CD14-positive monocyte (primary cell): ENCODE measurements around the gene IRF2BPL. TPM values are rescaled to one million over a fixed set of nuclear protein-coding genes. Genes with fewer than 3 reads are reported as not detected.

Experiments used
- DNase-seq, 3 donors: peaks; one replicate each; pipeline ENCODE4 v3.0.0-alpha.2; 2011 to 2022
- H2AFZ ChIP-seq: 2 replicates; pipeline ENCODE4 v1.6.0; 2012; ENCODE audit warnings: mild to moderate bottlenecking, low read depth, low read length, inconsistent platforms; ENCODE audit not compliant: insufficient read depth, poor library complexity, severe bottlenecking
- H3K27ac ChIP-seq, 2 donors: 1 replicate in 1 of 2; 2 replicates in 1 of 2; pipeline ENCODE4 v1.5.1; 2012 to 2013; ENCODE audit warnings: low read length in 2 of 2, control low read depth in 1 of 2, inconsistent platforms in 1 of 2, low read depth in 1 of 2, mild to moderate bottlenecking in 1 of 2
- H3K27me3 ChIP-seq, 2 donors: one replicate each; pipeline versions ENCODE4 v1.6.0 to v1.6.1; 2011 to 2013; ENCODE audit warnings: low read length in 2 of 2; ENCODE audit not compliant: control insufficient read depth in 2 of 2, insufficient read depth in 2 of 2
- H3K36me3 ChIP-seq, 2 donors: replicated peaks in 1 of 2; 1 replicate in 1 of 2; 2 replicates in 1 of 2; pipeline versions ENCODE4 v1.5.1 to v1.6.1; 2012 to 2013; ENCODE audit warnings: low read length in 2 of 2, control low read depth in 1 of 2, inconsistent platforms in 1 of 2, mild to moderate bottlenecking in 1 of 2; ENCODE audit not compliant: insufficient read depth in 2 of 2, control insufficient read depth in 1 of 2
- H3K4me1 ChIP-seq, 2 donors: 1 replicate in 1 of 2; 2 replicates in 1 of 2; pipeline versions ENCODE4 v1.5.1 to v1.6.1; 2012 to 2013; ENCODE audit warnings: low read length in 2 of 2, control low read depth in 1 of 2, inconsistent platforms in 1 of 2, mild to moderate bottlenecking in 1 of 2, moderate library complexity in 1 of 2; ENCODE audit not compliant: insufficient read depth in 2 of 2, control insufficient read depth in 1 of 2
- H3K4me2 ChIP-seq: replicated peaks from 2 replicates; pipeline ENCODE3; 2012; ENCODE audit warnings: low read length, moderate library complexity, mild to moderate bottlenecking; ENCODE audit not compliant: poor library complexity, severe bottlenecking; ENCODE audit errors: extremely low read depth
- H3K4me3 ChIP-seq, 3 experiments: fragments of 200-600 bp in 1 of 3; sonication (generic) in 1 of 3; replicated peaks in 1 of 3; 1 replicate in 2 of 3; 2 replicates in 1 of 3; pipeline ENCODE4 v1.5.1; 2011 to 2013; ENCODE audit warnings: low read length in 3 of 3, mild to moderate bottlenecking in 3 of 3, control low read depth in 2 of 3, low read depth in 2 of 3, inconsistent platforms in 1 of 3, moderate library complexity in 1 of 3
- H3K79me2 ChIP-seq: 2 replicates; pipeline ENCODE4 v1.6.0; 2012; ENCODE audit warnings: mild to moderate bottlenecking, control low read depth, inconsistent platforms, low read length, moderate library complexity; ENCODE audit not compliant: insufficient read depth
- H3K9ac ChIP-seq: 2 replicates; pipeline ENCODE4 v1.6.0; 2017; ENCODE audit warnings: low read length, mild to moderate bottlenecking; ENCODE audit not compliant: insufficient read depth, poor library complexity, severe bottlenecking
- H3K9me3 ChIP-seq, 2 donors: replicated peaks in 1 of 2; 1 replicate in 1 of 2; 2 replicates in 1 of 2; pipeline versions ENCODE4 v1.5.1 to v1.6.1; 2012 to 2013; ENCODE audit warnings: low read length in 2 of 2, control low read depth in 1 of 2; ENCODE audit not compliant: control insufficient read depth in 1 of 2, insufficient read depth in 1 of 2
- H4K20me1 ChIP-seq: 2 replicates; pipeline ENCODE4 v1.6.0; 2012; ENCODE audit warnings: mild to moderate bottlenecking, low read length, control low read depth, moderate library complexity; ENCODE audit not compliant: insufficient read depth
- H3K27ac Mint-ChIP-seq, 7 donors: one replicate each; pipeline ENCODE4 v1.8.0; 2020; ENCODE audit warnings: mild to moderate bottlenecking in 7 of 7, mixed read lengths in 7 of 7, moderate library complexity in 6 of 7, inconsistent platforms in 2 of 7
- H3K27me3 Mint-ChIP-seq, 3 donors: one replicate each; pipeline ENCODE4 v1.8.0; 2021 to 2022; ENCODE audit warnings: low read depth in 3 of 3, mild to moderate bottlenecking in 3 of 3, mixed read lengths in 3 of 3, moderate library complexity in 3 of 3, inconsistent platforms in 1 of 3
- H3K36me3 Mint-ChIP-seq, 2 donors: one replicate each; pipeline ENCODE4 v1.8.0; 2020; ENCODE audit warnings: mixed read lengths in 2 of 2, inconsistent platforms in 1 of 2, mild to moderate bottlenecking in 1 of 2
- H3K4me1 Mint-ChIP-seq: one replicate; pipeline ENCODE4 v1.8.0; 2020; ENCODE audit warnings: mild to moderate bottlenecking, mixed read lengths
- H3K4me3 Mint-ChIP-seq, 2 donors: one replicate each; pipeline ENCODE4 v1.8.0; 2020; ENCODE audit warnings: mild to moderate bottlenecking in 2 of 2, mixed read lengths in 2 of 2, moderate library complexity in 1 of 2
- H3K9me3 Mint-ChIP-seq, 7 donors: one replicate each; pipeline ENCODE4 v1.8.0; 2020 to 2022; ENCODE audit warnings: mixed read lengths in 7 of 7, mild to moderate bottlenecking in 6 of 7, moderate library complexity in 6 of 7, inconsistent platforms in 2 of 7
- CTCF ChIP-seq: fragments of 200-600 bp; IDR thresholded peaks from one replicate; pipeline ENCODE4 v1.8.0; 2022; ENCODE audit warnings: antibody characterized with exemption, mild to moderate bottlenecking
- WGBS: methylation state at CpG from one replicate; pipeline ENCODE4 v1.1.5; 2013; ENCODE audit warnings: missing lambda C conversion rate; ENCODE audit not compliant: insufficient coverage; 5-methylcytosine and 5-hydroxymethylcytosine counted together
- intact Hi-C, 2 donors: fragments of 100-400 bp; cut with micrococcal nuclease; formaldehyde crosslinking; loops; one replicate each; pipeline versions ENCODE4 v1.15.0 to v1.15.1; 2023
- polyA plus RNA-seq, 3 donors: library from polyadenylated mRNA; depleted of rRNA in 1 of 3; unstranded in 2 of 3; stranded (reverse) in 1 of 3; fragments of 300-500 nt in 2 of 3; fragments of >200 nt in 1 of 3; fragmentation: Illumina TruSeq in 2 of 3; gene quantifications; 1 replicate in 2 of 3; 2 replicates in 1 of 3; pipeline ENCODE4 v1.2.3, GENCODE V29; 2012 to 2021

IRF2BPL gene
- polyA plus RNA-seq, 3 donors: 1.4 to 17.9 (median 1.9) TPM

- H2AFZ ChIP-seq: no peak overlapping the region
- H3K4me3 Mint-ChIP-seq: peak overlapping the region in 1 of 2 donors; percentile 64
- intact Hi-C loops: no loop called here
- H3K27ac Mint-ChIP-seq: peak overlapping the region in 2 of 7 donors; percentile 23 to 53
- peak overlapping the region in 1 of 3 experiments; percentile 27 for H3K4me3 ChIP-seq
- peak overlapping the region in 1 of 2 donors; percentile 27 for H3K27ac ChIP-seq
- H3K9me3 ChIP-seq: peaks cover 6 to 9% of the 10 kb centered on the region in 2 donors
- no peaks in the 10 kb centered on the region for H3K79me2 ChIP-seq
- peak overlapping the region; percentile 11 for H3K9ac ChIP-seq
- H3K4me2 ChIP-seq: peak overlapping the region; percentile 38
- DNase-seq: peak in 1 of 3 donors; percentile 22
- peaks cover 16 to 17% of the 10 kb centered on the region in 2 donors for H3K4me1 ChIP-seq
- H3K9me3 Mint-ChIP-seq: peaks cover 4 to 14% (median 9%) of the 10 kb centered on the region in 7 donors
- no peaks in the 10 kb centered on the region for H3K36me3 ChIP-seq
- H3K27me3 Mint-ChIP-seq: peaks cover 0 to 7% (median 2%) of the 10 kb centered on the region in 3 donors
- peaks cover 18% of the 10 kb centered on the region for H3K4me1 Mint-ChIP-seq
- H3K36me3 Mint-ChIP-seq: no peaks in the 10 kb centered on the region
- H4K20me1 ChIP-seq: no peaks in the 10 kb centered on the region
- no peak for TF ChIP-seq CTCF
- no peaks in the 10 kb centered on the region for H3K27me3 ChIP-seq
- 49% methylated on average over 5 of the region's 10 CpGs for WGBS
These were observed 47.7 kb upstream of the IRF2BPL start for GRCh38 chr14:77076113-77076631.

- Histone ChIP-seq H4K20me1 (no peaks in the 10 kb centered on the region), H2AFZ (no peak overlapping the region), H3K4me2 (no peak overlapping the region), H3K27ac (no peak overlapping the region), H3K27me3 (no peaks in the 10 kb centered on the region), H3K4me3 (no peak overlapping the region), H3K4me1 (peaks cover 16 to 17% of the 10 kb centered on the region in 2 donors), H3K9me3 (peaks cover 3% of the 10 kb centered on the region in 2 donors), H3K79me2 (no peaks in the 10 kb centered on the region), H3K36me3 (no peaks in the 10 kb centered on the region), H3K9ac (no peak overlapping the region)
- Mint-ChIP-seq H3K27me3 (peaks cover 0 to 7% (median 2%) of the 10 kb centered on the region in 3 donors), H3K9me3 (peaks cover 2 to 10% (median 3%) of the 10 kb centered on the region in 7 donors), H3K27ac (peak overlapping the region in 1 of 7 donors; percentile 38), H3K4me3 (peak overlapping the region in 1 of 2 donors; percentile 58), H3K4me1 (peaks cover 20% of the 10 kb centered on the region), H3K36me3 (no peaks in the 10 kb centered on the region)
- DNase-seq: no peak
- intact Hi-C loops: no loop called here
- no peak for TF ChIP-seq CTCF
These were observed 46.5 kb upstream of the IRF2BPL start for GRCh38 chr14:77074969-77075368.
